ENCODE data around the gene RNF168. TPM values are rescaled to one million over a fixed set of nuclear protein-coding genes. Genes with fewer than 3 reads are reported as not detected.

The RNF168 gene
- polyA plus RNA-seq, 1 donor from 2014 or later, result 4.2 TPM

DNA sequence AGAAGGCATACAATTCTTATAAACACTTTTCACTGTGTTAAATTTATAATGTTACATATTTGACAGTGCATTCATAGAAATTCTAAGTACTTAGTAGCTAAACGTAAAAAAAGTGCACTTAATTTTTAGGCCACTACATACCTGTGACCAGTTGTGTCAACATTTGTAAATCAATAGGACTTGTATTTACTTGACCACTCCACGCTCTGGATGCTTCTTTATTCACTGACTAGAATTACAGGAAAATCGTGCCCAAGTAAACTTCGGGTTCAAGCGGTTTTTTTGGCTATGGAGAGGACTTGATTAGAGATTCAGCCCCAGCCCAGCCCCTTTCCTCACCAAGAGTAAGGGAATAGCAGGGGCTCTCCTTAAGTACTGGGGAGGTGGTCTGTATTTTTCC is 43.0 kb upstream of the RNF168 start:
- Histone ChIP-seq H3K36me3 (ENCODE audit: insufficient read depth, low read length) (no peaks in the 10 kb centered on the region), H3K27ac (ENCODE audit: low read length) (no peak overlapping the region), H3K4me2 (ENCODE audit: low read length) (no peak overlapping the region), H3K9me3 (ENCODE audit: low read length) (peaks cover 3% of the 10 kb centered on the region), H3K9me2 (ENCODE audit: insufficient read depth, low read length) (no peaks in the 10 kb centered on the region), H2AFZ (ENCODE audit: low read depth, low read length) (no peak overlapping the region), H4K20me1 (ENCODE audit: insufficient read depth) (no peaks in the 10 kb centered on the region), H3K79me2 (replicated peaks; ENCODE audit: insufficient read depth, low read length) (no peaks in the 10 kb centered on the region), H3K4me3 (ENCODE audit: low read length) (no peak overlapping the region), H3K9ac (ENCODE audit: low read length) (no peak overlapping the region), H3F3A (ENCODE audit: insufficient read depth, low read length, poor library complexity, severe bottlenecking) (no peaks in the 10 kb centered on the region), H3K27me3 (ENCODE audit: insufficient read depth, low read depth, low read length) (no peaks in the 10 kb centered on the region)
- TF ChIP-seq TAF1 (IDR thresholded peaks at IDR 0.05; ENCODE audit: low read depth) (no peak), RAD21 (conservative IDR thresholded peaks at IDR 0.05) (no peak), MXI1 (conservative IDR thresholded peaks at IDR 0.05; ENCODE audit: poor library complexity, severe bottlenecking) (no peak), EP300 (conservative IDR thresholded peaks at IDR 0.05; ENCODE audit: poor library complexity, severe bottlenecking) (no peak), POLR2AphosphoS5 (IDR thresholded peaks at IDR 0.05) (no peak), EZH2 (IDR thresholded peaks at IDR 0.05; ENCODE audit: borderline replicate concordance, insufficient read depth, low read length, poor library complexity, severe bottlenecking) (no peak), SMC3 (conservative IDR thresholded peaks at IDR 0.05; ENCODE audit: poor library complexity) (no peak)
- TF ChIP-seq, protein P1, sequence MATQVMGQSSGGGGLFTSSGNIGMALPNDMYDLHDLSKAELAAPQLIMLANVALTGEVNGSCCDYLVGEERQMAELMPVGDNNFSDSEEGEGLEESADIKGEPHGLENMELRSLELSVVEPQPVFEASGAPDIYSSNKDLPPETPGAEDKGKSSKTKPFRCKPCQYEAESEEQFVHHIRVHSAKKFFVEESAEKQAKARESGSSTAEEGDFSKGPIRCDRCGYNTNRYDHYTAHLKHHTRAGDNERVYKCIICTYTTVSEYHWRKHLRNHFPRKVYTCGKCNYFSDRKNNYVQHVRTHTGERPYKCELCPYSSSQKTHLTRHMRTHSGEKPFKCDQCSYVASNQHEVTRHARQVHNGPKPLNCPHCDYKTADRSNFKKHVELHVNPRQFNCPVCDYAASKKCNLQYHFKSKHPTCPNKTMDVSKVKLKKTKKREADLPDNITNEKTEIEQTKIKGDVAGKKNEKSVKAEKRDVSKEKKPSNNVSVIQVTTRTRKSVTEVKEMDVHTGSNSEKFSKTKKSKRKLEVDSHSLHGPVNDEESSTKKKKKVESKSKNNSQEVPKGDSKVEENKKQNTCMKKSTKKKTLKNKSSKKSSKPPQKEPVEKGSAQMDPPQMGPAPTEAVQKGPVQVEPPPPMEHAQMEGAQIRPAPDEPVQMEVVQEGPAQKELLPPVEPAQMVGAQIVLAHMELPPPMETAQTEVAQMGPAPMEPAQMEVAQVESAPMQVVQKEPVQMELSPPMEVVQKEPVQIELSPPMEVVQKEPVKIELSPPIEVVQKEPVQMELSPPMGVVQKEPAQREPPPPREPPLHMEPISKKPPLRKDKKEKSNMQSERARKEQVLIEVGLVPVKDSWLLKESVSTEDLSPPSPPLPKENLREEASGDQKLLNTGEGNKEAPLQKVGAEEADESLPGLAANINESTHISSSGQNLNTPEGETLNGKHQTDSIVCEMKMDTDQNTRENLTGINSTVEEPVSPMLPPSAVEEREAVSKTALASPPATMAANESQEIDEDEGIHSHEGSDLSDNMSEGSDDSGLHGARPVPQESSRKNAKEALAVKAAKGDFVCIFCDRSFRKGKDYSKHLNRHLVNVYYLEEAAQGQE (IDR thresholded peaks at IDR 0.05; ENCODE audit: borderline replicate concordance), result no peak
- TF ChIP-seq, protein P2, sequence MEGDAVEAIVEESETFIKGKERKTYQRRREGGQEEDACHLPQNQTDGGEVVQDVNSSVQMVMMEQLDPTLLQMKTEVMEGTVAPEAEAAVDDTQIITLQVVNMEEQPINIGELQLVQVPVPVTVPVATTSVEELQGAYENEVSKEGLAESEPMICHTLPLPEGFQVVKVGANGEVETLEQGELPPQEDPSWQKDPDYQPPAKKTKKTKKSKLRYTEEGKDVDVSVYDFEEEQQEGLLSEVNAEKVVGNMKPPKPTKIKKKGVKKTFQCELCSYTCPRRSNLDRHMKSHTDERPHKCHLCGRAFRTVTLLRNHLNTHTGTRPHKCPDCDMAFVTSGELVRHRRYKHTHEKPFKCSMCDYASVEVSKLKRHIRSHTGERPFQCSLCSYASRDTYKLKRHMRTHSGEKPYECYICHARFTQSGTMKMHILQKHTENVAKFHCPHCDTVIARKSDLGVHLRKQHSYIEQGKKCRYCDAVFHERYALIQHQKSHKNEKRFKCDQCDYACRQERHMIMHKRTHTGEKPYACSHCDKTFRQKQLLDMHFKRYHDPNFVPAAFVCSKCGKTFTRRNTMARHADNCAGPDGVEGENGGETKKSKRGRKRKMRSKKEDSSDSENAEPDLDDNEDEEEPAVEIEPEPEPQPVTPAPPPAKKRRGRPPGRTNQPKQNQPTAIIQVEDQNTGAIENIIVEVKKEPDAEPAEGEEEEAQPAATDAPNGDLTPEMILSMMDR (IDR thresholded peaks at IDR 0.05; ENCODE audit: poor library complexity, severe bottlenecking), result no peak

DNA sequence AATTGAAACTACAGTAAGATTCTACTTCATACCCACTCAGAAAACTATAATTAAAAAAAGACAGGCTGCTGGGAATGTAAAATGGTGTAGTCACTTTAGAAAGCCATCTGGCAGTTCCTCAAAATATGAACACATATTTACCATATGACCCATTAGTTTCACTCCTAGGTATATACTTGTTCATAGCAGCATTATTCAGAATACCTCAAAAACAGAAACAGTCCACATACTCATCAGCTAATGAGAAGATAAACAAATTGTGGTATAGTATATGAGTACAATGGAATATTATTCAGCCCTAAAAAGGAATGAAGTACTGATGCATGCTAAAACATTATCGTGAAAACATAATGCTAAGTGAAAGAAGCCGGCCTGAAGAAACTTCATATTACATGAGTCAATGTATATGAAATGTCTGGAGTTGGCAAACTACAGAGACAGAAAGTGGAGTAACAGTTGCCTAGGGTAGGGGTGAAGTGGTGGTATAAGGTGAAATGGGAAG is 41.0 kb upstream of the RNF168 start:
- no peak overlapping the region for H3K9ac ChIP-seq (ENCODE audit: low read length)
- H3K9me2 ChIP-seq (ENCODE audit: insufficient read depth, low read length), result no peaks in the 10 kb centered on the region
- no peaks in the 10 kb centered on the region for H3K36me3 ChIP-seq (ENCODE audit: insufficient read depth, low read length)
- no peaks in the 10 kb centered on the region for H3K27me3 ChIP-seq (ENCODE audit: insufficient read depth, low read depth, low read length)
- H4K20me1 ChIP-seq (ENCODE audit: insufficient read depth), result no peaks in the 10 kb centered on the region
- H3K79me2 ChIP-seq (replicated peaks; ENCODE audit: insufficient read depth, low read length), result no peaks in the 10 kb centered on the region
- no peaks in the 10 kb centered on the region for H3F3A ChIP-seq (ENCODE audit: insufficient read depth, low read length, poor library complexity, severe bottlenecking)
- H3K27ac ChIP-seq (ENCODE audit: low read length), result no peak overlapping the region
- H3K4me3 ChIP-seq (ENCODE audit: low read length), result no peak overlapping the region
- H2AFZ ChIP-seq (ENCODE audit: low read depth, low read length), result no peak overlapping the region
- H3K9me3 ChIP-seq (ENCODE audit: low read length), result peaks cover 2% of the 10 kb centered on the region
- TF ChIP-seq, protein P2 (IDR thresholded peaks at IDR 0.05; ENCODE audit: poor library complexity, severe bottlenecking), result no peak
- TF ChIP-seq SMC3 (conservative IDR thresholded peaks at IDR 0.05; ENCODE audit: poor library complexity), result no peak
- TF ChIP-seq TAF1 (IDR thresholded peaks at IDR 0.05; ENCODE audit: low read depth), result no peak
- no peak for TF ChIP-seq RAD21 (conservative IDR thresholded peaks at IDR 0.05)
- no peak for TF ChIP-seq MXI1 (conservative IDR thresholded peaks at IDR 0.05; ENCODE audit: poor library complexity, severe bottlenecking)
- no peak for TF ChIP-seq EZH2 (IDR thresholded peaks at IDR 0.05; ENCODE audit: borderline replicate concordance, insufficient read depth, low read length, poor library complexity, severe bottlenecking)
- TF ChIP-seq, protein P1 (IDR thresholded peaks at IDR 0.05; ENCODE audit: borderline replicate concordance), result no peak
- no peak for TF ChIP-seq POLR2AphosphoS5 (IDR thresholded peaks at IDR 0.05)
- no peak for TF ChIP-seq EP300 (conservative IDR thresholded peaks at IDR 0.05; ENCODE audit: poor library complexity, severe bottlenecking)
- no peak overlapping the region for H3K4me2 ChIP-seq (ENCODE audit: low read length)
